NCI-H345 (cell line): ENCODE results near the gene SLC16A5.
A peak's percentile ranks its signal among the peaks of the same experiment; 100 is the strongest.

Experiments
- DNase-seq: peaks from one replicate; lab custom pipeline; 2025; lab: John Stamatoyannopoulos, UW

Gene SLC16A5

GRCh38 chr17:75086496-75087181, 1.1 kb upstream of the SLC16A5 start:
- DNase-seq: no peak

GRCh38 chr17:75087182-75087557, 584 bp upstream of the SLC16A5 start:
- DNase-seq: no peak

- DNase-seq: no peak
Observed at GRCh38 chr17:75088465-75089417, 987 bp downstream of the SLC16A5 start.

GRCh38 chr17:75090871-75091854, 3.4 kb downstream of the SLC16A5 start:
- no peak for DNase-seq

GRCh38 chr17:75091855-75092327, 4.1 kb downstream of the SLC16A5 start:
- DNase-seq: no peak

DNA sequence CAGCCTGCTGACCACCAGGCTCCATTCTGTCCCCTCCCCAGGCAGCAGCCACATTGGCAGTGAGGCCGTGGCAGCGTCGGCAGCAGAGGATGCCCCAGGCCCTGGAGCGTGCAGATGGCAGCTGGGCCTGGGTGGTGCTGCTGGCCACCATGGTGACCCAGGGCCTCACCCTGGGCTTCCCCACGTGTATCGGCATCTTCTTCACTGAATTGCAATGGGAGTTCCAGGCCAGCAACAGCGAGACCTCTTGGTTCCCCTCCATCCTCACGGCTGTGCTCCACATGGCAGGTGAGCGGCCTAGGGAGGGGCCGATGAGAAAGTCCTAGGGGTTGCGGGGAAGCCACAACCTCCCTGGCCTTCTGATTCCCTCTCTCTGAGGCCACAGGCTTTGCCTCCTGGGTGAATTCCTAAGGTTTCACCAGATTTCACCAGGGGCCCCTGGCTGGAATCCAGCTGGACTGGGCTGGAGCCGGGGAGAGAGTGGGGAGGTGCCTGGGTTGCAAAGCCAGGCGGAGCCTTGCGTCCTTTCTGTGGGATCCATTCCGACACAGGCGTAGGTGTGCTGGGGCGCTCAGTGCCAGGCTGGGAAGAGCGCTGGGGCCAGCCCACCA, 5.9 kb downstream of the SLC16A5 start:
- no peak for DNase-seq

- DNase-seq: no peak
Observed at GRCh38 chr17:75094871-75095399, 7.2 kb downstream of the SLC16A5 start.

- no peak for DNase-seq
Observed at GRCh38 chr17:75096082-75096625, 8.4 kb downstream of the SLC16A5 start.

- no peak for DNase-seq
Observed at GRCh38 chr17:75097865-75098264, 10.1 kb downstream of the SLC16A5 start.

DNA sequence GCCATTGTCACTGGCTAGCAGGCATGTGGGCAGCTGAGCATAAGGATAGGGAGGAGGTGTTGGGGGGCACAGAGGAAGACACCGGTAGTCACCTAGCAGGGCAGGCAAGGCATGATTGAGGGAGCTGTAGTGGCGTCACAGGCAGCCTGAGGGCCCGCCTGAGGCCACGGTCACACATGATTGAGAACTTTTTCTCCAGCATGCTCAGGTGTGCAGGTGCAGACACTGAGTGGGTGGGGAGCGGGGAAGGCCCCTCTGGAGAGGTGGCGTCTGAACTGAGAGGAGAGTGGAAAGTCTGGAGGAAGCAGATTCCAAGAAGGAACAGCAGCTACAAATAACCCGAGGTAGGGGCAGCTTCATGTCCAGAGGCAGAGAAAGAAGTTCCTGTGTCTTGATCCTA, 11.1 kb downstream of the SLC16A5 start:
- no peak for DNase-seq

DNA sequence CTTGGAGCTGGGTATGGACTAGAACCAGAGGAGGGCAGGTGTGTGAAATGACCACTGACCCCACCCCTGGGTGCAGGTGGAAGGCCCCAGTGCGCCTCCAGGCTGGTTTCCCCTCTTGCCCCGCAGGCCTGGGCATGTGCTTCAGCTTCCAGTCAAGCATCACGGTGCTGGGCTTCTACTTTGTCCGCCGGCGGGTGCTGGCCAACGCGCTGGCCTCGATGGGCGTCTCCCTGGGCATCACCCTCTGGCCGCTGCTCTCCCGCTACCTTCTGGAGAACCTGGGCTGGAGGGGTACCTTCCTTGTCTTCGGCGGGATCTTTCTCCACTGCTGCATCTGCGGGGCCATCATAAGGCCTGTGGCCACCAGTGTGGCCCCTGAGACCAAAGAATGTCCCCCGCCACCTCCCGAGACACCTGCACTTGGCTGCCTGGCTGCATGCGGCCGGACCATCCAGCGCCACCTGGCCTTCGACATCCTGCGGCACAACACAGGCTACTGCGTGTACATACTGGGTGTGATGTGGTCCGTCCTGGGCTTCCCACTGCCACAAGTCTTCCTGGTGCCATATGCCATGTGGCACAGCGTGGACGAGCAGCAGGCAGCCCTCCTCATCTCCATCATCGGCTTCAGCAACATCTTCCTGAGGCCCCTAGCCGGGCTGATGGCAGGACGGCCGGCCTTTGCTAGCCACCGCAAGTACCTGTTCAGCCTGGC, 12.3 kb downstream of the SLC16A5 start:
- no peak for DNase-seq

DNA sequence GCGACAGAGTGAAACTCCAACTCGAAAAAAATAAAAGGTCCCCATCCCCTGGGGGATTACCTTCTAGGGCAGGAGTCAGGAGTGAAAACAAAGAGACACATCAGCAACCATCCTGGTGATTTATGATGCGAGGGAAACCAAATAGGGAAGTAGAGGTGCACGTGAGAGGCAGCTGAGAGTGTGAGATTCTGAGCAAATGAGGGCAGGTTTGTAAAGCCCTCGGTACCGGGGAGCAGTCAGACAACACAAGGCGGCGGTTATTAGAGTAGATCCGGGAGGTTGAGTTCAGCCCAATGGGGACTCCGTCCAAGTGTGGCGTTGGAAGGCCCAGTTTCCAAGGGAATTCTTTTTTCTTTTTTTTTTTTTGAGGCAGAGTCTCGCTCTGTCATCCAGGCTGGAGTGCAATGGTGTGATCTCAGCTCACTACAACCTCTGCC, 14.6 kb downstream of the SLC16A5 start:
- DNase-seq: peak; percentile 38

DNA sequence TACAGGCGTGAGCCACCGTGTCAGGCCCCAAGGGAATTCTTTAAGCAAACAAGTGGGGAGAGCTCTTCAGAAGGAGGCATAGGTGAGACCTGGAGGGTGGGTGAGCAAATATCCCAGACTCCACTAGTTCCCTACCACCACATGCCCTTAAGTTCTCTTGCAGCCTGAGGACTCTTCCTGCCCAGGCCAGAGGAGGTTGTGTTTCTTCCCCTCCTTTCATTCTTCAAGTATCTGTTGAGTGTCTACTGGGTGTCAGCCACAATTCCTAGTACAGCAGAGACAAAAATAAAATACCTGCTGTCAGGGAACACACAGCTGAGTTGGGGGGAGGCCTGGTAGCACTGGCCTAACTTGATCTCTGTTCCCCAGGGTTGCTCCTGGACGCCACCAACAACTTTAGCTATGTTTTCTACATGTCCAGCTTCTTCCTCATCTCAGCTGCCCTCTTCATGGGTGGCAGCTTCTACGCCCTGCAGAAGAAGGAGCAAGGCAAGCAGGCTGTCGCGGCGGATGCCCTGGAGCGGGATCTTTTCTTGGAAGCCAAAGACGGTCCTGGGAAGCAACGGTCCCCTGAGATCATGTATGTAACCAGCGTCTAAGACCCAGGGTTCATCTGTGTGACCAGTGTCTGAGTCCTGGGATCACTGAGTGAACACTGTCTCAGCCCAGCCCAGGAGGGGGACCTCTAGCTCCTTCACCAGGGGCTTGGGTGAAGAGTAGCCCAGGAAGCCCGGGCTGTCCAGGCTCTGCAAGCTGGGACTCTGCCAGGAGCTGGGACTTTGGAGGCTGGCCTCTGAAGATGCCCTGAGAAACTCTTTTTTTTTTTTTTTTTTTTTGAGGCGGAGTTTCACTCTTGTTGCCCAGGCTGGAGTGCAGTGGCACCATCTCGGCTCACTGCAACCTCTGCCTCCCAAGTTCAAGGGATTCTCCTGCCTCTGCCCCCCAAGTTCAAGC, 16.1 kb downstream of the SLC16A5 start:
- DNase-seq: no peak

DNA sequence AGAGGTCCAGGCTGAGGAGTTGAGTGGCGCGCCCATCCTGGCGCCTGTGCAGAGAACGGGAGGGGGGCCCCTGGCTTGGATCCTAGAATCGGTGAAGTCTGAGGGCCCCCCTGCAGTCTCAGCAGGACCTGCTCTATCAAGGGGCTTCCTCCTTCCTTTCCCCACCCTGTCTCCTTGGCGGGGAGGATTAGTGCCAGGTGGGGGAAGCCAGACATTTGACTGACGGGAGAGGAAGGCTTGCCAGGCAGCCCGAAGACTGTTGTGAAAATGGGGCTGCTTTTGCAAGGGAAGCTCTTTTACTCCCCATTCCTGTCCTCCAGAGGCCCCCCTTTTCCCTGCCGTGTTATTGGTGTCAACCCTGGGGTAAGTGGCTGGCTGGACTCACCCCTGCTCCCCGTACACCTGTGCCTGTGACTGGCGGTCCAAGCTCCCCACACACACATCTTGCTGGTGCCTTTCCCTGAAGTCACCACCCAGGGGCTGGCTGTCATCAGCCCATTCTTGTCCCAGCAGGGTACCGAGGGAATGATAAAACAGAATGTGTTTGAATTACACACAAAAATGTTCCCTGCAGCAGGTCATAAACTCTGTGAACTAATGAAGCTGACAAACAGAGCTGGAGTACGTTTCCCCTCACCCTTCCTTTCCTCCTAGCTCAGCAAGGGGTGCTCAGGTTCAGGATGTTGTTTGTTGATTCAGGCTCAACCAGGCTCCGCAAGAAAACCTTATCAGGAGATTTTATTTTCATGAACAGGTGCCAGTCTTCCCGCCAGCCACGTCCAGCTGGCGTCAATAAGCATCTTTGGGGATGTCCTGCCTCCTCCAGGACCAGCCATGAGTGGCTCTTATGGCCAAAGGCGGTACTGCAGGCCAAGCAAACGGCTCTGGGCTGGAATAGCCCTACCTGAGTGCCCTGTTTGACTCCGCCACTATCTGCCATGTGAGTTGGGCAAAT, 17.6 kb downstream of the SLC16A5 start:
- DNase-seq: peak; percentile 72

DNA sequence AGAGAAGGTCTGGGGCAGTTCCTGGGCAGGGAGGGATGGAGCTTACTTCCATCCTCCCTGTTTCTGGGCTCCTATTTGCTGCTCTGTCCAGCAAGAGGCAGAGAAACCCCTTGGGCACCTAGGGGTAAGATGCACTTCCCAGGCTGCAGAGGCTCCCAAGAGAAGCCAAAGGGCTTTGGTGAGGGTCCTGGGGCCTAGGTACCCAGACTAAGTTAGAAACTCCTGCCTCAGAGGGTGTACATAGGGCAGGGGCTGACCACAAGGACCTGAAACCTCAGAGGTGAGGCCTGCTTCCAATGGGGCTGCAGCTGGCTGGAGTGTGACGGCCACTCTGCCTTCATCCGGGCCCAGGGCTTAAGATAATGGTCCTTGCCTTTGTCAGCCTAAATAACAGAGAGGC, 20.4 kb downstream of the SLC16A5 start:
- DNase-seq: no peak

DNA sequence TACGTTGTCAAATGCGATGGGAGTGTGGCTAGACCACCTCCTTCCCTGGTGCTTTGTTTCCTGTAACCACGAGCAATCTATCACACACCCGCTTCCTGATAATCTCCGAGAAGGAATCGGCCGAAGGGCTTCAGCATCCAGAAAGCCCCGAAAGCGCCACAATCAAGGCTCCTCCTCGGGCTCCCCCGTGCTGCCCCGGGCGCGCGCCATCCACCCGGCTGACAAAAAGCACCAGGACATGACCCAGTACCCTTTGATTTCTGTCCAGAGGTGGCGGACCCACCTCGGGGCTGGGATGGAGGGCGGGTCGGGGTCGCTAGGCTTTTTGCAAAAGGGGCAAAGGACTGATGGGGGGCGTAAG, 21.3 kb downstream of the SLC16A5 start:
- DNase-seq: no peak

- DNase-seq: peak; percentile 92
Observed at GRCh38 chr17:75109407-75110233, 21.9 kb downstream of the SLC16A5 start, which contains the start of gene ARMC7. ARMC7 (plus strand) TSS chr17:75109969; CDS start chr17:75110289, 320 bp downstream.
